WTC11 (cell line): ENCODE measurements around the gene ARHGEF39.

ENCODE experiments used
- CREM ChIP-seq: sonication (generic); formaldehyde crosslinking; IDR thresholded peaks from 2 replicates; pipeline ENCODE4 v1.8.1; 2022; ENCODE audit warnings: mild to moderate bottlenecking, missing genetic modification reagents, moderate library complexity
- CTCF ChIP-seq: fragments of 200-600 bp; IDR thresholded peaks from 2 replicates; pipeline ENCODE4 v1.8.0; 2022; ENCODE audit warnings: antibody characterized with exemption
- ELF4 ChIP-seq: sonication (generic); formaldehyde crosslinking; IDR thresholded peaks from 2 replicates; pipeline ENCODE4 v1.8.1; 2022; ENCODE audit warnings: low read depth, mild to moderate bottlenecking, moderate library complexity, missing genetic modification reagents
- USF2 ChIP-seq: sonication (generic); formaldehyde crosslinking; IDR thresholded peaks from 2 replicates; pipeline ENCODE4 v1.8.1; 2023; ENCODE audit warnings: mild to moderate bottlenecking, missing genetic modification reagents, moderate library complexity

- TF ChIP-seq ELF4 (CRISPR knock-in tag) = no peak
- TF ChIP-seq CTCF = no peak
- TF ChIP-seq CREM = no peak
- no peak for TF ChIP-seq USF2
Observed at GRCh38 chr9:35682520-35683315, 17.7 kb upstream of the ARHGEF39 start.
